Smooth muscle cell (in vitro differentiated cells): ENCODE results near the gene DHRSX. TPM values are rescaled to one million over a fixed set of nuclear protein-coding genes. Genes with fewer than 3 reads are reported as not detected.
A peak's percentile ranks its signal among the peaks of the same experiment; 100 is the strongest.

Source experiments
- DNase-seq: peaks from one replicate; lab custom pipeline; 2025; ENCODE audit not compliant: unreplicated experiment; lab: John Stamatoyannopoulos, UW
- H2AFZ ChIP-seq: fragments of 200-600 bp; sonication (generic); 2 replicates; pipeline ENCODE4 v1.6.0; 2016; ENCODE audit warnings: antibody characterized with exemption, low read depth, mild to moderate bottlenecking
- H3F3A ChIP-seq: fragments of 200-600 bp; sonication (generic); 2 replicates; pipeline ENCODE4 v1.6.0; 2017; ENCODE audit warnings: antibody characterized with exemption, low read depth
- H3K27ac ChIP-seq: fragments of 200-600 bp; sonication (generic); 2 replicates; pipeline ENCODE4 v1.5.1; 2016; ENCODE audit warnings: low read depth, mild to moderate bottlenecking
- H3K27me3 ChIP-seq: fragments of 200-600 bp; sonication (generic); 2 replicates; pipeline ENCODE4 v1.6.1; 2016; ENCODE audit warnings: low read depth, mild to moderate bottlenecking
- H3K36me3 ChIP-seq: fragments of 200-600 bp; sonication (generic); 2 replicates; pipeline ENCODE4 v1.5.1; 2016; ENCODE audit warnings: low read depth
- H3K4me1 ChIP-seq: fragments of 200-600 bp; sonication (generic); 2 replicates; pipeline ENCODE4 v1.5.1; 2016; ENCODE audit warnings: low read depth
- H3K4me2 ChIP-seq: fragments of 200-600 bp; sonication (generic); 2 replicates; pipeline ENCODE4 v1.6.0; 2016; ENCODE audit warnings: mild to moderate bottlenecking
- H3K4me3 ChIP-seq: fragments of 200-600 bp; sonication (generic); 2 replicates; pipeline ENCODE4 v1.5.1; 2016; ENCODE audit warnings: mild to moderate bottlenecking
- H3K79me2 ChIP-seq: fragments of 200-600 bp; sonication (generic); 2 replicates; pipeline ENCODE4 v1.6.0; 2016; ENCODE audit warnings: low read depth, mild to moderate bottlenecking
- H3K9ac ChIP-seq: fragments of 200-600 bp; sonication (generic); 2 replicates; pipeline ENCODE4 v1.6.0; 2016; ENCODE audit warnings: low read depth
- H3K9me3 ChIP-seq: fragments of 200-600 bp; sonication (generic); replicated peaks from 2 replicates; pipeline ENCODE4 v1.5.1; 2016; ENCODE audit warnings: low read depth
- H4K20me1 ChIP-seq: fragments of 200-600 bp; sonication (generic); 2 replicates; pipeline ENCODE4 v1.6.0; 2016; ENCODE audit warnings: low read depth
- CTCF ChIP-seq: fragments of 200-600 bp; sonication (generic); IDR thresholded peaks from 2 replicates; pipeline ENCODE4 v1.5.1; 2017; ENCODE audit warnings: borderline replicate concordance, mild to moderate bottlenecking, antibody characterized with exemption; ENCODE audit not compliant: insufficient read depth, poor library complexity, severe bottlenecking
- WGBS: methylation state at CpG from one replicate; pipeline ENCODE4 v1.1.7; 2016; ENCODE audit warnings: low lambda C conversion rate; 5-methylcytosine and 5-hydroxymethylcytosine counted together
- polyA plus RNA-seq: library from polyadenylated mRNA; unstranded; fragments of >200 nt; fragmentation: Nextera tagmentation; extraction: Ambion mirVana; gene quantifications from 2 replicates; pipeline ENCODE4 v1.2.1, GENCODE V29; 2016
- total RNA-seq: library from RNA; depleted of rRNA; stranded (reverse); fragments of >200 nt; gene quantifications from 2 replicates; pipeline ENCODE4 v1.2.3, GENCODE V29; 2014

Gene DHRSX
- total and polyA plus RNA-seq, 2 experiments from 2014 or later: 32.5 to 49.9 TPM

- no peaks in the 10 kb centered on the region for H3K27me3 ChIP-seq
- peaks cover 3% of the 10 kb centered on the region for H3F3A ChIP-seq
- H3K79me2 ChIP-seq: peaks cover 29% of the 10 kb centered on the region
- no peaks in the 10 kb centered on the region for H3K36me3 ChIP-seq
- H3K4me1 ChIP-seq: peaks cover 25% of the 10 kb centered on the region
- H4K20me1 ChIP-seq: peaks cover 25% of the 10 kb centered on the region
- DNase-seq: no peak
- H3K4me3 ChIP-seq: no peak overlapping the region
- H3K27ac ChIP-seq: peak overlapping the region; percentile 82
- no peak for TF ChIP-seq CTCF
- 77% methylated on average over 2 of the region's 5 CpGs for WGBS
- H3K9ac ChIP-seq: peak overlapping the region; percentile 63
- no peaks in the 10 kb centered on the region for H3K9me3 ChIP-seq
- peak overlapping the region; percentile 65 for H2AFZ ChIP-seq
- peak overlapping the region; percentile 69 for H3K4me2 ChIP-seq
Measured at GRCh38 chrX:2502120-2502667, 1.4 kb upstream of the DHRSX start.

- WGBS: 98% methylated on average over 5 of the region's 5 CpGs
- no peak overlapping the region for H3K4me2 ChIP-seq
- no peak for TF ChIP-seq CTCF
Measured at GRCh38 chrX:2501559-2502102, 855 bp upstream of the DHRSX start.

GRCh38 chrX:2500091-2500802 is 529 bp downstream of the DHRSX start:
- peak overlapping the region; percentile 89 for H3K4me2 ChIP-seq
- H3K79me2 ChIP-seq: peaks cover 49% of the 10 kb centered on the region
- no peak for DNase-seq
- no peaks in the 10 kb centered on the region for H3K27me3 ChIP-seq
- no peak overlapping the region for H2AFZ ChIP-seq
- peaks cover 43% of the 10 kb centered on the region for H4K20me1 ChIP-seq
- H3K9me3 ChIP-seq: no peaks in the 10 kb centered on the region
- H3K9ac ChIP-seq: peak overlapping the region; percentile 94
- TF ChIP-seq CTCF: no peak
- H3K27ac ChIP-seq: peak overlapping the region; percentile 88
- peaks cover 3% of the 10 kb centered on the region for H3F3A ChIP-seq
- no peaks in the 10 kb centered on the region for H3K36me3 ChIP-seq
- WGBS: under 1% methylated on average over 31 of the region's 70 CpGs
- H3K4me1 ChIP-seq: peaks cover 25% of the 10 kb centered on the region
- peak overlapping the region; percentile 91 for H3K4me3 ChIP-seq

More at GRCh38 chrX:2501559-2502102, 855 bp upstream of the DHRSX start:
- Histone ChIP-seq H3K36me3 (no peaks in the 10 kb centered on the region), H4K20me1 (peaks cover 29% of the 10 kb centered on the region), H3K4me1 (peaks cover 25% of the 10 kb centered on the region), H3K9ac (no peak overlapping the region), H3K79me2 (peaks cover 35% of the 10 kb centered on the region), H2AFZ (no peak overlapping the region), H3K27me3 (no peaks in the 10 kb centered on the region), H3K27ac (peak overlapping the region; percentile 82), H3K9me3 (no peaks in the 10 kb centered on the region), H3K4me3 (no peak overlapping the region), H3F3A (peaks cover 3% of the 10 kb centered on the region)
- DNase-seq: no peak
